HCT116 (cell line): ENCODE results near the gene NR5A2. TPM values are rescaled to one million over a fixed set of nuclear protein-coding genes. Genes with fewer than 3 reads are reported as not detected.

Experiments used
- ATAC-seq: fragments of 200-7000 bp; cut with Tn5 transposase; 2 replicates; pipeline ENCODE4 v1.9.1; 2020; ENCODE audit warnings: mild to moderate bottlenecking, moderate library complexity
- BruUV-seq: library from RNA; stranded (reverse); fragments of 400-500 nt; replicated peaks from 2 replicates; lab custom pipeline; 2021; lab: Mats Ljungman, UMichigan
- CTCF ChIA-PET: fragments of 300-600 bp; sonication (Branson Sonifier 250); formaldehyde crosslinking; loops from one replicate; lab custom pipeline; 2021; ENCODE audit warnings: antibody characterized with exemption; lab: Charles Lee
- POLR2A ChIA-PET: fragments of 300-600, 350-600 bp; sonication (Branson Sonifier 250); formaldehyde crosslinking; loops from one replicate; lab custom pipeline; 2021; ENCODE audit warnings: antibody characterized with exemption; lab: Charles Lee
- RAD21 ChIA-PET, 2 experiments: fragments of 300-600 bp; sonication (Branson Sonifier 250); formaldehyde crosslinking; loops; one replicate each; lab custom pipeline; 2023; ENCODE audit warnings: low total read pairs in 2 of 2; ENCODE audit not compliant: uncharacterized antibody in 2 of 2, unreplicated experiment in 2 of 2, low non-redundant PET in 1 of 2; lab: Charles Lee
- DNase-seq: peaks from one replicate; pipeline ENCODE4 v3.0.0-alpha.2; 2010; ENCODE audit warnings: low read depth, low spot score
- H2AFZ ChIP-seq: fragments of 200-600 bp; shearing (Covaris generic), sonication (generic); 2 replicates; pipeline ENCODE4 v1.6.1; 2017; ENCODE audit warnings: low read depth, mixed run types, mixed read lengths, antibody characterized with exemption, low read length; ENCODE audit not compliant: poor library complexity, severe bottlenecking
- H3K27ac ChIP-seq: 2 replicates; pipeline ENCODE4 v1.5.1; 2012; ENCODE audit warnings: low read depth, low read length
- H3K27me3 ChIP-seq: fragments of 200-600 bp; sonication (generic); 2 replicates; pipeline ENCODE4 v1.6.1; 2016; ENCODE audit warnings: mixed run types, low read length, mixed read lengths; ENCODE audit not compliant: insufficient read depth
- H3K36me3 ChIP-seq, 2 experiments: fragments of 200-500 bp in 1 of 2; fragments of 200-600 bp in 1 of 2; sonication (Bioruptor generic) in 1 of 2; sonication (generic) in 1 of 2; 2 replicates each; pipeline versions ENCODE4 v1.5.1 to v1.6.1; 2014 to 2016; ENCODE audit warnings: low read length in 2 of 2, inconsistent platforms in 1 of 2, mixed read lengths in 1 of 2, mixed run types in 1 of 2; ENCODE audit not compliant: insufficient read depth in 2 of 2, control insufficient read depth in 1 of 2
- H3K4me1 ChIP-seq, 2 experiments: fragments of 200-600 bp in 1 of 2; sonication (generic) in 1 of 2; 2 replicates each; pipeline versions ENCODE4 v1.5.1 to v1.6.1; 2012 to 2017; ENCODE audit warnings: low read length in 2 of 2, inconsistent platforms in 1 of 2, mild to moderate bottlenecking in 1 of 2, mixed read lengths in 1 of 2, mixed run types in 1 of 2, moderate library complexity in 1 of 2; ENCODE audit not compliant: insufficient read depth in 2 of 2, control insufficient read depth in 1 of 2
- H3K4me2 ChIP-seq: fragments of 200-600 bp; sonication (generic); 2 replicates; pipeline ENCODE4 v1.6.1; 2017; ENCODE audit warnings: mixed run types, low read length, mixed read lengths
- H3K4me3 ChIP-seq, 2 experiments: fragments of 200-600 bp in 1 of 2; sonication (generic) in 1 of 2; replicated peaks in 1 of 2; 2 replicates each; pipeline ENCODE4 v1.5.1; 2011 to 2016; ENCODE audit warnings: low read length in 2 of 2, control low read depth in 1 of 2, low read depth in 1 of 2, mild to moderate bottlenecking in 1 of 2, mixed read lengths in 1 of 2, mixed run types in 1 of 2
- H3K79me2 ChIP-seq: fragments of 200-600 bp; sonication (generic); 2 replicates; pipeline ENCODE4 v1.6.1; 2017; ENCODE audit warnings: mild to moderate bottlenecking, mixed run types, low read length, moderate library complexity, mixed read lengths; ENCODE audit not compliant: insufficient read depth
- H3K9ac ChIP-seq: fragments of 200-600 bp; sonication (generic); 2 replicates; pipeline ENCODE4 v1.6.1; 2016; ENCODE audit warnings: low read length, mixed read lengths
- H3K9me2 ChIP-seq: fragments of 200-600 bp; sonication (generic), shearing (Covaris generic); 2 replicates; pipeline ENCODE4 v1.6.1; 2017; ENCODE audit warnings: mixed run types, mild to moderate bottlenecking, moderate library complexity; ENCODE audit not compliant: insufficient read depth
- H3K9me3 ChIP-seq, 2 experiments: fragments of 200-500 bp in 1 of 2; fragments of 200-600 bp in 1 of 2; sonication (Bioruptor generic) in 1 of 2; sonication (generic) in 1 of 2; 2 replicates each; pipeline ENCODE4 v1.6.1; 2014 to 2017; ENCODE audit warnings: low read length in 2 of 2, mixed read lengths in 2 of 2, inconsistent platforms in 1 of 2, low read depth in 1 of 2, mild to moderate bottlenecking in 1 of 2, mixed run types in 1 of 2, moderate library complexity in 1 of 2; ENCODE audit not compliant: control insufficient read depth in 1 of 2, insufficient read depth in 1 of 2
- H4K20me1 ChIP-seq: fragments of 200-600 bp; sonication (generic), shearing (Covaris generic); 2 replicates; pipeline ENCODE4 v1.6.1; 2017; ENCODE audit warnings: mixed run types, mild to moderate bottlenecking, moderate library complexity; ENCODE audit not compliant: insufficient read depth
- CEBPB ChIP-seq: IDR thresholded peaks from 2 replicates; pipeline ENCODE4 v1.6.1; 2012; ENCODE audit warnings: low read depth
- CTCF ChIP-seq, 3 experiments: fragments of 200-600 bp in 1 of 3; sonication (generic) in 1 of 3; IDR thresholded peaks in 2 of 3; conservative IDR thresholded peaks in 1 of 3; 2 replicates each; pipeline ENCODE4 v1.5.1; 2012 to 2017; ENCODE audit warnings: low read depth in 2 of 3, low read length in 2 of 3, antibody characterized with exemption in 1 of 3, borderline replicate concordance in 1 of 3, control low read depth in 1 of 3, mild to moderate bottlenecking in 1 of 3, mixed read lengths in 1 of 3, mixed run types in 1 of 3, moderate library complexity in 1 of 3; ENCODE audit not compliant: insufficient read depth in 1 of 3
- EGR1 ChIP-seq: IDR thresholded peaks from 2 replicates; pipeline ENCODE4 v1.6.1; 2012; ENCODE audit warnings: low read depth
- ELF1 ChIP-seq: IDR thresholded peaks from 2 replicates; pipeline ENCODE4 v1.6.1; 2012; ENCODE audit warnings: low read depth, borderline replicate concordance
- EZH2 ChIP-seq: fragments of 200-600 bp; sonication (generic); IDR thresholded peaks from 2 replicates; pipeline ENCODE4 v1.6.1; 2017; ENCODE audit warnings: antibody characterized with exemption, mixed run types
- EZH2phosphoT487 ChIP-seq: fragments of 200-600 bp; IDR thresholded peaks from 2 replicates; pipeline ENCODE4 v1.6.1; 2018; ENCODE audit warnings: antibody characterized with exemption, borderline replicate concordance
- JUND ChIP-seq: IDR thresholded peaks from 2 replicates; pipeline ENCODE4 v1.6.1; 2012
- MAX ChIP-seq: IDR thresholded peaks from 2 replicates; pipeline ENCODE4 v1.6.1; 2012
- POLR2A ChIP-seq: IDR thresholded peaks from 2 replicates; pipeline ENCODE4 v1.7.0; 2011; ENCODE audit warnings: borderline replicate concordance; ENCODE audit not compliant: insufficient read depth, insufficient read length; ENCODE audit errors: extremely low read depth
- POLR2AphosphoS5 ChIP-seq: IDR thresholded peaks from 2 replicates; pipeline ENCODE4 v1.6.1; 2011; ENCODE audit warnings: mild to moderate bottlenecking, low read depth, low read length, moderate library complexity
- REST ChIP-seq: IDR thresholded peaks from 2 replicates; pipeline ENCODE4 v1.6.1; 2012; ENCODE audit warnings: low read depth
- SIN3A ChIP-seq: IDR thresholded peaks from 2 replicates; pipeline ENCODE4 v1.6.1; 2012; ENCODE audit warnings: low read depth
- SRF ChIP-seq: IDR thresholded peaks from 2 replicates; pipeline ENCODE4 v1.6.1; 2012; ENCODE audit warnings: low read depth
- ZBTB33 ChIP-seq: IDR thresholded peaks from 2 replicates; pipeline ENCODE4 v1.6.1; 2011; ENCODE audit warnings: mild to moderate bottlenecking, low read length, moderate library complexity; ENCODE audit not compliant: insufficient replicate concordance; ENCODE audit errors: extremely low read depth
- intact Hi-C: fragments of 100-400 bp; cut with micrococcal nuclease; formaldehyde crosslinking; loops from 2 replicates; pipeline ENCODE4 v1.10.0; 2022
- total RNA-seq: library from RNA; stranded (reverse); gene quantifications from one replicate; pipeline ENCODE4 v1.2.1, GENCODE V29; 2021; ENCODE audit not compliant: unreplicated experiment

The NR5A2 gene
- total RNA-seq, 1 experiment from 2014 or later, result 0.91 TPM

GRCh38 chr1:200005165-200005564 lies 22.3 kb upstream of the NR5A2 start (continued):
- TF ChIP-seq REST (no peak), ELF1 (no peak), EZH2phosphoT487 (no peak), SRF (no peak), MAX (no peak), CEBPB (no peak), POLR2AphosphoS5 (no peak), JUND (no peak)

GRCh38 chr1:200006711-200007110 lies 20.8 kb upstream of the NR5A2 start:
- ChIA-PET POLR2A (no interaction called here), RAD21 (no interaction called here), CTCF (no interaction called here)
- H3K79me2 ChIP-seq, result no peaks in the 10 kb centered on the region
- no peaks in the 10 kb centered on the region for H3K9me3 ChIP-seq
- H3K27ac ChIP-seq, result no peak overlapping the region
- H4K20me1 ChIP-seq, result no peaks in the 10 kb centered on the region
- BruUV-seq, result no TSS peak
- no peak overlapping the region for H3K4me2 ChIP-seq
- no peak overlapping the region for H3K4me3 ChIP-seq
- no peaks in the 10 kb centered on the region for H3K36me3 ChIP-seq
- H3K27me3 ChIP-seq, result no peaks in the 10 kb centered on the region
- no peak for ATAC-seq
- intact Hi-C loops, result no loop called here
- no peaks in the 10 kb centered on the region for H3K9me2 ChIP-seq
- H3K9ac ChIP-seq, result no peak overlapping the region
- no peak overlapping the region for H2AFZ ChIP-seq
- DNase-seq, result no peak
- H3K4me1 ChIP-seq, result no peaks in the 10 kb centered on the region
- no peak for TF ChIP-seq SIN3A
- TF ChIP-seq POLR2AphosphoS5, result no peak
- TF ChIP-seq REST, result no peak
- TF ChIP-seq CTCF (IDR thresholded peaks at IDR 0.05 in 2 of 3, conservative IDR thresholded peaks at IDR 0.05 in 1 of 3; ENCODE audit: borderline replicate concordance in 1 of 3, insufficient read depth in 1 of 3, low read depth in 2 of 3, low read length in 2 of 3), result no peak
- TF ChIP-seq JUND, result no peak
- no peak for TF ChIP-seq EZH2
- no peak for TF ChIP-seq ZBTB33
- no peak for TF ChIP-seq EGR1
- TF ChIP-seq POLR2A, result no peak
